ENCODE data around the gene P2RX2. TPM values are rescaled to one million over a fixed set of nuclear protein-coding genes. Genes with fewer than 3 reads are reported as not detected.

The P2RX2 gene
- total RNA-seq, 1 donor from 2014 or later: not detected

DNA sequence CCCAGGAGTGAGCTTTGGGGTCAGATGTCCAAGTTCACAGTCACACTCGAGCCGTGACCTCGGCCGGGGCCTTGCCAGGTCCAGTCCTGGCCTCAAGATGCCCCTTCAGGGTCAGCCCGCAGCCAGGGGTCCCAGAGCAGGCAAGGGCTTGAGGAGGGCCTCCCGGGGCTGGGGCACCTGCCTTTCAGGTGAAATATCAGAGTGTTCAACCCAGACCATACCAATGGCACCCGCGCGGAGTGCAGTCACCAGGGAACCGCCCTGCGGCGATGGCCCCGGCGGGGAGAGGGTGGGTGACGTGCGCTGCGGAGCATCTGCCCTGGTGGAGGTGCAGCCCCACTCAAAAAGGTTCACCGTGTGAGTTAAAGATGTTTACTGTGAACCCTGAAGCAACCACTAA, 25.1 kb upstream of the P2RX2 start:
- peaks cover 6% of the 10 kb centered on the region for H3K9me3 ChIP-seq (ENCODE audit: insufficient read depth, low read depth, low read length)
- H3K4me1 ChIP-seq (ENCODE audit: insufficient read depth, low read length): peaks cover 2% of the 10 kb centered on the region
- H3K4me3 Mint-ChIP-seq (ENCODE audit: unreplicated experiment): peak overlapping the region; percentile 21
- no peak overlapping the region for H3K27ac Mint-ChIP-seq (ENCODE audit: unreplicated experiment)
- TF ChIP-seq EZH2 (IDR thresholded peaks at IDR 0.05; ENCODE audit: insufficient read depth, low read length): no peak
- TF ChIP-seq, protein P1, sequence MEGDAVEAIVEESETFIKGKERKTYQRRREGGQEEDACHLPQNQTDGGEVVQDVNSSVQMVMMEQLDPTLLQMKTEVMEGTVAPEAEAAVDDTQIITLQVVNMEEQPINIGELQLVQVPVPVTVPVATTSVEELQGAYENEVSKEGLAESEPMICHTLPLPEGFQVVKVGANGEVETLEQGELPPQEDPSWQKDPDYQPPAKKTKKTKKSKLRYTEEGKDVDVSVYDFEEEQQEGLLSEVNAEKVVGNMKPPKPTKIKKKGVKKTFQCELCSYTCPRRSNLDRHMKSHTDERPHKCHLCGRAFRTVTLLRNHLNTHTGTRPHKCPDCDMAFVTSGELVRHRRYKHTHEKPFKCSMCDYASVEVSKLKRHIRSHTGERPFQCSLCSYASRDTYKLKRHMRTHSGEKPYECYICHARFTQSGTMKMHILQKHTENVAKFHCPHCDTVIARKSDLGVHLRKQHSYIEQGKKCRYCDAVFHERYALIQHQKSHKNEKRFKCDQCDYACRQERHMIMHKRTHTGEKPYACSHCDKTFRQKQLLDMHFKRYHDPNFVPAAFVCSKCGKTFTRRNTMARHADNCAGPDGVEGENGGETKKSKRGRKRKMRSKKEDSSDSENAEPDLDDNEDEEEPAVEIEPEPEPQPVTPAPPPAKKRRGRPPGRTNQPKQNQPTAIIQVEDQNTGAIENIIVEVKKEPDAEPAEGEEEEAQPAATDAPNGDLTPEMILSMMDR (IDR thresholded peaks at IDR 0.05; ENCODE audit: insufficient read depth, low read depth, low read length): no peak
- no peaks in the 10 kb centered on the region for H4K20me1 ChIP-seq (ENCODE audit: insufficient read depth, low read length)
- H3K27ac ChIP-seq (ENCODE audit: low read depth, low read length): no peak overlapping the region
- FAIRE-seq (no peak), DNase-seq (ENCODE audit: low read depth) (no peak)
- H2AFZ ChIP-seq (ENCODE audit: low read depth, low read length): peak overlapping the region; percentile 75
- no peaks in the 10 kb centered on the region for H3K27me3 ChIP-seq (ENCODE audit: insufficient read depth, low read length)
- H3K27me3 Mint-ChIP-seq (ENCODE audit: low read depth, unreplicated experiment): peaks cover 41% of the 10 kb centered on the region
- no peak overlapping the region for H3K9ac ChIP-seq (ENCODE audit: low read length)
- peak overlapping the region; percentile 73 for H3K4me2 ChIP-seq (ENCODE audit: low read length)
- peaks cover 3% of the 10 kb centered on the region for H3K4me1 Mint-ChIP-seq (ENCODE audit: low read depth, unreplicated experiment)
- no peaks in the 10 kb centered on the region for H3K36me3 ChIP-seq (ENCODE audit: insufficient read depth, low read length)
- H3K79me2 ChIP-seq (ENCODE audit: insufficient read depth, low read length): no peaks in the 10 kb centered on the region
- peaks cover 8% of the 10 kb centered on the region for H3K9me3 Mint-ChIP-seq (ENCODE audit: unreplicated experiment)
- no peak overlapping the region for H3K4me3 ChIP-seq (ENCODE audit: insufficient read depth, low read depth, low read length)
- no peaks in the 10 kb centered on the region for H3K36me3 Mint-ChIP-seq (ENCODE audit: low read depth, unreplicated experiment)

DNA sequence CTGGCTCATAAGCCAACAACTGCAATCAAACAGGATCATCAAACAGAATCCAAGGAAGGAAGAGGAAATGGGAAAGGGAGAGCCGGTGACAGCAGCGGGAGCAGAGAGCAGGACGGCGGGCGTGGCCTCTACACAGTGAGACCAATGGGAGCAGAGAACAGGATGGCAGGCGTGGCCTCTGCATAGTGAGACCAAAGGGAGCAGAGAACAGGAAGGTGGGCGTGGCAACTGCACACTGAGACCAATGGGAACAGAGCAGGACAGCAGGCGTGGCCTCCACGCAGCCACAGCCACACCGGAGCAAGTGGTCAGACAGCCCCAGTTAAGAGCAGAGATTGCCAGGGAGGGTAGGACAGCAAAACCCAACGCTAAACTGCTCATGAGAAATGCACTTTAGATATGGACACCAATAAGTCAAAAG, 24.6 kb upstream of the P2RX2 start:
- peak overlapping the region; percentile 73 for H3K4me2 ChIP-seq (ENCODE audit: low read length)
- no peaks in the 10 kb centered on the region for H3K27me3 ChIP-seq (ENCODE audit: insufficient read depth, low read length)
- peaks cover 2% of the 10 kb centered on the region for H3K4me1 ChIP-seq (ENCODE audit: insufficient read depth, low read length)
- no peaks in the 10 kb centered on the region for H4K20me1 ChIP-seq (ENCODE audit: insufficient read depth, low read length)
- peak overlapping the region; percentile 21 for H3K4me3 Mint-ChIP-seq (ENCODE audit: unreplicated experiment)
- H3K27me3 Mint-ChIP-seq (ENCODE audit: low read depth, unreplicated experiment): peaks cover 37% of the 10 kb centered on the region
- no peak overlapping the region for H3K27ac ChIP-seq (ENCODE audit: low read depth, low read length)
- peaks cover 7% of the 10 kb centered on the region for H3K4me1 Mint-ChIP-seq (ENCODE audit: low read depth, unreplicated experiment)
- peaks cover 4% of the 10 kb centered on the region for H3K9me3 ChIP-seq (ENCODE audit: insufficient read depth, low read depth, low read length)
- FAIRE-seq: peak; percentile 13
- no peak overlapping the region for H3K27ac Mint-ChIP-seq (ENCODE audit: unreplicated experiment)
- no peaks in the 10 kb centered on the region for H3K79me2 ChIP-seq (ENCODE audit: insufficient read depth, low read length)
- no peak overlapping the region for H3K9ac ChIP-seq (ENCODE audit: low read length)
- peaks cover 5% of the 10 kb centered on the region for H3K9me3 Mint-ChIP-seq (ENCODE audit: unreplicated experiment)
- no peaks in the 10 kb centered on the region for H3K36me3 Mint-ChIP-seq (ENCODE audit: low read depth, unreplicated experiment)
- H3K36me3 ChIP-seq (ENCODE audit: insufficient read depth, low read length): no peaks in the 10 kb centered on the region
- no peak overlapping the region for H3K4me3 ChIP-seq (ENCODE audit: insufficient read depth, low read depth, low read length)
- peak; percentile 90 for DNase-seq (ENCODE audit: low read depth)
- H2AFZ ChIP-seq (ENCODE audit: low read depth, low read length): peak overlapping the region; percentile 75
- TF ChIP-seq EZH2 (IDR thresholded peaks at IDR 0.05; ENCODE audit: insufficient read depth, low read length): no peak

DNA sequence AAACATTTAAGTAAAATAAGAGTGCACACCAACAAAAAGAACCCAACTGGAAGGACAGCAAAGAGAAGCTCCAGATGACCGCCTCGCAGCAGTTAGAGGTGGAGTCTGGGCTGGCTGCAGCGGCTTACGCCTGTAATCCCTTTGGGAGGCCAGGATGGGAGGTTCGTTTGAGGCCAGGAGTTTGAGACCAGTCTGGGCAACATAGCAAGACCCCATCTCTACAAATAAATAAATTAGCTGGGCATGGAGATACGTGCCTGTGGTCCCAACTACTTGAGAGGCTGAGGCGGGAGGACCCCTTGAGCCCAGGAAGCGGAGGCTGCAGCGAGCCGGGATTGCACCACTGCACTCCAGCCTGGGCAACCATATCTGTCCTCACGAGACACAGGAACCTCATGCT, 23.4 kb upstream of the P2RX2 start:
- Histone ChIP-seq H3K4me1 (ENCODE audit: insufficient read depth, low read length) (peaks cover 2% of the 10 kb centered on the region), H3K9me3 (ENCODE audit: insufficient read depth, low read depth, low read length) (no peaks in the 10 kb centered on the region), H3K27me3 (ENCODE audit: insufficient read depth, low read length) (no peaks in the 10 kb centered on the region), H3K27ac (ENCODE audit: low read depth, low read length) (no peak overlapping the region), H3K79me2 (ENCODE audit: insufficient read depth, low read length) (no peaks in the 10 kb centered on the region), H3K36me3 (ENCODE audit: insufficient read depth, low read length) (no peaks in the 10 kb centered on the region), H2AFZ (ENCODE audit: low read depth, low read length) (no peak overlapping the region), H4K20me1 (ENCODE audit: insufficient read depth, low read length) (no peaks in the 10 kb centered on the region), H3K4me2 (ENCODE audit: low read length) (no peak overlapping the region), H3K4me3 (ENCODE audit: insufficient read depth, low read depth, low read length) (no peak overlapping the region), H3K9ac (ENCODE audit: low read length) (no peak overlapping the region)
- FAIRE-seq (no peak), DNase-seq (ENCODE audit: low read depth) (no peak)
- Mint-ChIP-seq H3K27me3 (ENCODE audit: low read depth, unreplicated experiment) (peaks cover 35% of the 10 kb centered on the region), H3K36me3 (ENCODE audit: low read depth, unreplicated experiment) (no peaks in the 10 kb centered on the region), H3K4me1 (ENCODE audit: low read depth, unreplicated experiment) (peaks cover 7% of the 10 kb centered on the region), H3K9me3 (ENCODE audit: unreplicated experiment) (peaks cover 4% of the 10 kb centered on the region), H3K27ac (ENCODE audit: unreplicated experiment) (peak overlapping the region; percentile 41), H3K4me3 (ENCODE audit: unreplicated experiment) (no peak overlapping the region)
- TF ChIP-seq, protein P1 (IDR thresholded peaks at IDR 0.05; ENCODE audit: insufficient read depth, low read depth, low read length): no peak
- TF ChIP-seq EZH2 (IDR thresholded peaks at IDR 0.05; ENCODE audit: insufficient read depth, low read length): no peak

All from astrocyte (in vitro differentiated cells and primary cell).